DOHH2 (cell line): ENCODE results near the gene SLC44A5.

ENCODE experiments used
- H3F3A ChIP-seq: fragments of 200-600 bp; sonication (generic), shearing (Covaris generic); 2 replicates; pipeline ENCODE4 v1.6.0; 2016; ENCODE audit warnings: antibody characterized with exemption, mild to moderate bottlenecking; ENCODE audit not compliant: control insufficient read depth, insufficient read depth
- H3K27ac ChIP-seq: fragments of 200-600 bp; sonication (generic); 2 replicates; pipeline ENCODE4 v1.5.1; 2014; ENCODE audit warnings: low read depth, mild to moderate bottlenecking, low read length, moderate library complexity
- H3K27me3 ChIP-seq: fragments of 200-600 bp; sonication (generic); 2 replicates; pipeline ENCODE4 v1.6.1; 2014; ENCODE audit warnings: mild to moderate bottlenecking, low read length, mixed read lengths; ENCODE audit not compliant: control insufficient read depth
- H3K36me3 ChIP-seq: fragments of 200-600 bp; sonication (generic); 2 replicates; pipeline ENCODE4 v1.6.1; 2014; ENCODE audit warnings: mild to moderate bottlenecking, low read length, moderate library complexity, mixed read lengths; ENCODE audit not compliant: control insufficient read depth
- H3K4me1 ChIP-seq: fragments of 200-600 bp; sonication (generic); 2 replicates; pipeline ENCODE4 v1.6.1; 2014; ENCODE audit warnings: mild to moderate bottlenecking, low read length, mixed read lengths; ENCODE audit not compliant: control insufficient read depth
- H3K4me2 ChIP-seq: fragments of 200-600 bp; sonication (generic); 2 replicates; pipeline ENCODE4 v1.6.0; 2014; ENCODE audit warnings: mild to moderate bottlenecking, low read length, moderate library complexity
- H3K4me3 ChIP-seq: fragments of 200-600 bp; sonication (generic); 2 replicates; pipeline ENCODE4 v1.5.1; 2014; ENCODE audit warnings: mild to moderate bottlenecking, low read length, mixed read lengths
- H3K79me2 ChIP-seq: fragments of 200-600 bp; sonication (generic); 2 replicates; pipeline ENCODE4 v1.6.1; 2014; ENCODE audit warnings: mild to moderate bottlenecking, low read length, mixed read lengths; ENCODE audit not compliant: control insufficient read depth
- H3K9me2 ChIP-seq: fragments of 200-600 bp; sonication (generic); replicated peaks from 2 replicates; pipeline ENCODE4 v1.6.1; 2014; ENCODE audit warnings: mild to moderate bottlenecking, low read length, mixed read lengths; ENCODE audit not compliant: control insufficient read depth
- H3K9me3 ChIP-seq: fragments of 200-600 bp; sonication (generic); 2 replicates; pipeline ENCODE4 v1.6.1; 2014; ENCODE audit warnings: antibody characterized with exemption, low read length, mixed read lengths; ENCODE audit not compliant: control insufficient read depth, insufficient read depth
- H4K20me1 ChIP-seq: fragments of 200-600 bp; sonication (generic); 2 replicates; pipeline ENCODE4 v1.6.0; 2014; ENCODE audit warnings: low read depth, mild to moderate bottlenecking, antibody characterized with exemption, low read length, moderate library complexity; ENCODE audit not compliant: control insufficient read depth, insufficient read depth
- EZH2phosphoT487 ChIP-seq: fragments of 200-600 bp; sonication (generic); IDR thresholded peaks from 2 replicates; pipeline ENCODE4 v1.6.1; 2017; ENCODE audit warnings: borderline replicate concordance, mild to moderate bottlenecking, antibody characterized with exemption, low read length, moderate library complexity, mixed read lengths
- TF ChIP-seq, protein P1 (sequence below): fragments of 200-600 bp; sonication (generic); IDR thresholded peaks from one replicate; pipeline ENCODE4 v1.5.1; 2014; ENCODE audit warnings: antibody characterized with exemption, mild to moderate bottlenecking, low read depth, low read length; ENCODE audit not compliant: poor library complexity, severe bottlenecking

Gene SLC44A5

GRCh38 chr1:75461808-75462325 lies 149.0 kb downstream of the SLC44A5 start:
- Histone ChIP-seq H3K27ac (no peak overlapping the region), H3K27me3 (no peaks in the 10 kb centered on the region), H3K9me2 (no peaks in the 10 kb centered on the region), H3K4me1 (no peaks in the 10 kb centered on the region), H3K9me3 (no peaks in the 10 kb centered on the region), H3K4me2 (no peak overlapping the region), H4K20me1 (no peaks in the 10 kb centered on the region), H3K36me3 (no peaks in the 10 kb centered on the region), H3K4me3 (no peak overlapping the region), H3K79me2 (no peaks in the 10 kb centered on the region), H3F3A (no peaks in the 10 kb centered on the region)
- TF ChIP-seq, protein P1, sequence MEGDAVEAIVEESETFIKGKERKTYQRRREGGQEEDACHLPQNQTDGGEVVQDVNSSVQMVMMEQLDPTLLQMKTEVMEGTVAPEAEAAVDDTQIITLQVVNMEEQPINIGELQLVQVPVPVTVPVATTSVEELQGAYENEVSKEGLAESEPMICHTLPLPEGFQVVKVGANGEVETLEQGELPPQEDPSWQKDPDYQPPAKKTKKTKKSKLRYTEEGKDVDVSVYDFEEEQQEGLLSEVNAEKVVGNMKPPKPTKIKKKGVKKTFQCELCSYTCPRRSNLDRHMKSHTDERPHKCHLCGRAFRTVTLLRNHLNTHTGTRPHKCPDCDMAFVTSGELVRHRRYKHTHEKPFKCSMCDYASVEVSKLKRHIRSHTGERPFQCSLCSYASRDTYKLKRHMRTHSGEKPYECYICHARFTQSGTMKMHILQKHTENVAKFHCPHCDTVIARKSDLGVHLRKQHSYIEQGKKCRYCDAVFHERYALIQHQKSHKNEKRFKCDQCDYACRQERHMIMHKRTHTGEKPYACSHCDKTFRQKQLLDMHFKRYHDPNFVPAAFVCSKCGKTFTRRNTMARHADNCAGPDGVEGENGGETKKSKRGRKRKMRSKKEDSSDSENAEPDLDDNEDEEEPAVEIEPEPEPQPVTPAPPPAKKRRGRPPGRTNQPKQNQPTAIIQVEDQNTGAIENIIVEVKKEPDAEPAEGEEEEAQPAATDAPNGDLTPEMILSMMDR = no peak
- TF ChIP-seq EZH2phosphoT487 = no peak

DNA sequence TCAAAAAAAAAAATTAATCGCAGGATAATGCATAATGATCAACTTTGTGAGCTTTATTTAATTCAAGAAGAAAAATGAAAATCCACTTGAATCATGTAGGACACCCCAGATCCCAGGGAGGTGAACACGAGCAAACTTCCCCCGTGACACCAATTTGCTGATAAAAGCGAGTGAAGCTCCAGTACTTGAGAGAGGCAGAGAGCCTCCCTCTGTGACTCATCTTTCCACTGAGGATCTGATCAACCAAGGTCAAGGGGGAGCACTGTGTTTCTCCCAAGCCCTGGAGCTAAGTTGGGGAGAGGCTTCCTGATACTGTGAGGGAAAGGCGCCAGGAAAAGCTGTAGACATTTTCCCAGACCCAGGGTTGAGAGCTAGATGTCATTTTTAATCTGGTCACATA lies 160.9 kb downstream of the SLC44A5 start:
- Histone ChIP-seq H3K9me3 (no peaks in the 10 kb centered on the region), H3K36me3 (no peaks in the 10 kb centered on the region), H4K20me1 (no peaks in the 10 kb centered on the region), H3K79me2 (no peaks in the 10 kb centered on the region), H3K9me2 (no peaks in the 10 kb centered on the region), H3K4me2 (no peak overlapping the region), H3K4me3 (no peak overlapping the region), H3K4me1 (no peaks in the 10 kb centered on the region), H3F3A (no peaks in the 10 kb centered on the region), H3K27me3 (no peaks in the 10 kb centered on the region), H3K27ac (no peak overlapping the region)
- TF ChIP-seq, protein P1 = no peak
- no peak for TF ChIP-seq EZH2phosphoT487

GRCh38 chr1:75444220-75444619 lies 166.7 kb downstream of the SLC44A5 start:
- no peak overlapping the region for H3K4me3 ChIP-seq
- H3F3A ChIP-seq = no peaks in the 10 kb centered on the region
- no peaks in the 10 kb centered on the region for H3K27me3 ChIP-seq
- H3K4me1 ChIP-seq = no peaks in the 10 kb centered on the region
- no peaks in the 10 kb centered on the region for H4K20me1 ChIP-seq
- TF ChIP-seq, protein P1 = no peak
- no peak for TF ChIP-seq EZH2phosphoT487
- no peak overlapping the region for H3K4me2 ChIP-seq
- no peaks in the 10 kb centered on the region for H3K9me3 ChIP-seq
- no peak overlapping the region for H3K27ac ChIP-seq
- no peaks in the 10 kb centered on the region for H3K36me3 ChIP-seq
- no peaks in the 10 kb centered on the region for H3K9me2 ChIP-seq
- no peaks in the 10 kb centered on the region for H3K79me2 ChIP-seq
